HG03565 (cell line): Measurements from ENCODE around the gene CXCL14.

Source experiments
- ATAC-seq: cut with Tn5 transposase; IDR thresholded peaks from one replicate; pipeline ENCODE4 v1.9.1; 2021; ENCODE audit warnings: mild to moderate bottlenecking, moderate library complexity; ENCODE audit not compliant: unreplicated experiment

Gene CXCL14

GRCh38 chr5:135596788-135597187, 18.0 kb upstream of the CXCL14 start:
- ATAC-seq, result no peak

DNA sequence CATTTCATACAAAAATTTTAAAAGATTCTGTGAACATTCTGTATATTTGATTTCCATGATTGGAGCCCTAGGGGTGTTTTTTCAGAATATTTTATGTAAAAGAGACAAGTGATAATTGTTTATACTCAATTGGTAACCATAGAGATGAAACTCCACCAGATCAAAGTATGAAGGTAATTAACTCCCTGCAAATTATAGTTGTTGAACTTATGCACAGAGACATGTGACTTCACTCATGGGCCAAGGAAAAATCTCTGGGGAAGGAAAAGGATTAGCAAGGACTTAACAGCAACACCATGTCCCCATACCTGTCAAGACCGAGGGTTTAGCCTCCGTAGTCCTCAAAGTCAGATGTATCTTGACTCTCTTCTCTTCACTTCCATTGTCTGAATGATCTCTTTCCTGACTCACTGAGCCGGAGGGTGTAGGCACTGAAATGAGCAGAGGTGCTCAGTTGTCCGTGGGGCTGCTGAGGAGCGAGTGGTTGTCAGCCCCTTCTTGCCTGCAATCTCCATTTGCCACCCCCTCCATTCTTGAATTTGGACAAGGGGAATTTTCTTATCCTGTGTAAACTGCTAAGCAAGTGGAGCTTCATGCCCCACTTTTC, 17.5 kb upstream of the CXCL14 start:
- ATAC-seq, result no peak

- no peak for ATAC-seq
Observed at GRCh38 chr5:135594416-135594960, 15.7 kb upstream of the CXCL14 start.

DNA sequence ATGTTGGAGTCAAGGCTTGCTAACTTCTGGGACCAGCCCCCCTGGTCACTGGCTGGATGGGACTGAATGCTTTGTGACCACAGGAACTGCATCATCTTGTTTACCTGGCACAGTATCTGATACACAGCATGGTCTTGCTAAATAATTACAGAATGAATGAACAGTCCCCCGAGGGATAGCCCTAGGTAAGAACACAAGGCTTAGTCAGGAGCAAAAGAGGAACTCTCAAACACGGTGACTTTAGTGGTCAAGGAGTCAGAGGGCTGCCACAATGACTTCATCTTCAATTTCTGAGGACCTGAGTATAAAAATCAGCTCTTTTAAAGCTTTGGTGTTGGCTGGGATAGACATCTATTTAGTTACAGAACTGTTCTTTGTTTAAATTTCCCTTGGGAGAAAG, 15.1 kb upstream of the CXCL14 start:
- ATAC-seq, result no peak

- no peak for ATAC-seq
Observed at GRCh38 chr5:135593141-135593540, 14.3 kb upstream of the CXCL14 start.

DNA sequence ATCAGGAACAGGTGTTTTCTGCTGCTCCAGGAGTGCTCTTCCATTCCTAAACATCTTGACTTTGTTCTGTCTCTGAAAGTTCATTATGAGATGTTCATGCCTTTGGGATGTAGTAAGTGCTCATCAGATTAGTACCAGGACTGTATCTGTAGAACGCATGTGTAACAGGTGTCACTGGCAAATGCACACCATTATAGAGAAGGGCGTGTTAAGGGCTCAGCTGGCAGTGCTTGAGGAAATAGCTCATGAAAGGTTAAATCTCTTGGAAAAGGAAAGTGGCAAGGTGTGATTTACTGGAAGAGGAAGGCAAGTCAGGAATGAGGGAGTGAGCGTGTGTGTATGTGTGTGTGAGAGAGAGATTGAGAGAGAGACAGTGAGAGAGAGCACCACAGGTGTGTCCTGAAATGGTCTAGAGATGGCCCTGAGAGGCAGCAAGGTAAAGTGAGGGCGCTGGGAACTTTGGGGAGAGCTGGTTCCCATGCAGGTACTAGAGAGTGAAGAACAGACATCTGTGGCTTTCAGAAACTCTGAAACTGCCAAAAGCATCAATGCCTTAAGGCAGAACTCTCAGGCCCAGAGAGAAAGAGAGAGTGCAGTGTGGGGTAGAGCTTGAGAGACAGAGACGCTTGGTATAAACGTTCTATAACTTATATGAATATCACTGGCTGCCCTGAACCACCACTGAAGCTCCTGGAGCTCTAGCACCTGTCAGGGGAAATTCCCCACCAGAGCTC, 13.7 kb upstream of the CXCL14 start:
- no peak for ATAC-seq

GRCh38 chr5:135591277-135591676, 12.5 kb upstream of the CXCL14 start:
- ATAC-seq, result no peak

GRCh38 chr5:135589152-135589551, 10.4 kb upstream of the CXCL14 start:
- ATAC-seq, result no peak

GRCh38 chr5:135587721-135588663, 9.2 kb upstream of the CXCL14 start:
- ATAC-seq, result no peak

- ATAC-seq, result no peak
Observed at GRCh38 chr5:135584918-135585317, 6.1 kb upstream of the CXCL14 start.

- ATAC-seq, result no peak
Observed at GRCh38 chr5:135584276-135584675, 5.5 kb upstream of the CXCL14 start.

DNA sequence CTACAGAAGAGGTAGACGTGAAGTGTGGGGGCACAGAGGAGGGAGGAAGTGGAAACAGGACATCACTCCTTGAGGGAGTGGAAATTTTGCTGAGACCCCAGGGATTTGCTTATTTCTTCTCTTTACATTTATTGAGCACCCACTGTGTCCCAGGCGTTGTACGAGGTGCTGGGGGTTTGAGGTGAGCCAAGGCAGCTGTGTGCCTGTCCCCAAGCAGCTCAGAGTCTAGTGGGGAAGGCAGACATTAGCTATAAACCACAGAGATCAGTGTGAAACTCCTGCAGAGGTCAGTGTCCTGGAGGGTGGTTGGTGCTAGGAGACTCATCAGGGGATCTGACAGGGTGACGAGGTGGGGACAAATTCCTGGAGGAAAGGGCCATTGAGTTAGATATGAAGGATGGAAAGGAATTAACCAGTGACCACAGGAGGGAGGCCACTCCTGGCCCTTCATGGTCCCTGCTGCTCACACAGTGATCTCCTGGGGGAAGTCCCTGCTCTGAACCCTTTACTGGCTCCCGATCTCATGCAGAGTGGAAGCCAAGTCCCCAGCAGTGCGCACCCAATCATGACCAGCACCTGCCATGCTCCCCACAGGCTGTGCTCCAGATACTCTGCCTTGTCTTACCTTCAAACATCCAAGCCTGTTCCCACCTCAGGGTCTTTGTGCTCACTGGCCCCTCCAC, 3.4 kb upstream of the CXCL14 start:
- ATAC-seq, result no peak

DNA sequence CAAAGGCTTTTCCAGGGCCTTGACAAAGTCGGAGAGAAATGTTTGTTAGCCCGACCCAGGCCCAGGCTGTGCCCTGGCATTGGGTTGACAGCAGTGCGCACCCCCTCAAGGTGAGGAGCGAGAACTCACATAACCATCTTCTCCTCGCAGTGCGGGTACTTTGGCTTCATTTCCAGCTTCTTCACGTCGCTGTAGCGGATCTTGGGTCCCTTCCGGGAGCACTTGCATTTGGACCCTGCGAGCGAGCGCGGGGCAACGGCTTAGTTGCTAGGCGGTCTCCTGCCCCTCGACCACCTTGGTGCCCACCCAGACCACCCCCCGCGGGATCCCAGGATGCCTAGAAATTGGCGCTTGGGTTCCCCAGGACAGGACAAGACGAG, 496 bp downstream of the CXCL14 start:
- no peak for ATAC-seq

DNA sequence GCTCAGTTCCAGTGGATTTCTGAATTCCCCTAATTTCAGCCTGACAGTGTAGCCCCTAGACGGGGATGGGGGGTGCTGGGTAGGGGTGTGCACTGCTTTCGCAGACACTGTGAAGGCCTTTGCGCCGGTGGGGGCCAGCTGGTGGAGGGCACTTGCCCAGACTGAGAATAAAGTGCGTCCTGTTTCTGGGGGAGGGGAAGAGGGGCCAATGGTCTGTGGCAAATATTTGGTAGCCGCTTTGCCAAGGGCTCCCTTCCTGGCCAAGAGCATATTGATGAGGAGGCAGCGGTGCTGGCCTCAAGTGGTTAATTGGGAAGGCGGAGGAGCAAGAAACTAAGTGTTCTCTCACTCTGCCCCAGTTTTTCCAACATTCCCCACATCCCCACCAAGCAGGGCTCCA, 1.4 kb downstream of the CXCL14 start:
- no peak for ATAC-seq

DNA sequence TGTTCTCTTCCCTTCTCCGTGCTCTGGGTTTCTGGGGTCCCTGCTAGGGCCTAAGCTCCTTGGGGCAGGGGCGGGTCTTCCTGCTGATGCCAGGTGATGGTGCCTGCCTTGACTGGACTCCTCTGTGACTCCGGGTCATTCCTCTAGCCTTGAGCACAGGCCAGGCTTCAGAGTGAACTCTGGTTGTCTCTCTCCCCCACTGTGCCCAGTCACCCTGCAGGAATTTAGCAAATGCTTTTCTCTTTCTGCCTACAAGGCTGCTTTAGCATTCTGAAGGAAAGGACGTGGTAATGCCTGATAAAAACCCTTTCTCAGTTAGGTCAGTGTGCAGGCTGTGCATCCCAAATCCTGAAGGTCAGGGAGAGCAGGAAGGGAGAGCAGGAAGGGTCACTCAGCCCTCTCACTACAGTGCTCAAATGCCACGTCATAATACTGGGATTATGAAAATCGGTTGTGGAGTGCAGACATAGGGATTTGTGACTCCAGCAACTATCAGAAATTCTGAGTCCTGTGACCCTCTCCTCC, 2.7 kb downstream of the CXCL14 start:
- ATAC-seq, result no peak

GRCh38 chr5:135574493-135574892, 4.3 kb downstream of the CXCL14 start:
- ATAC-seq, result no peak

DNA sequence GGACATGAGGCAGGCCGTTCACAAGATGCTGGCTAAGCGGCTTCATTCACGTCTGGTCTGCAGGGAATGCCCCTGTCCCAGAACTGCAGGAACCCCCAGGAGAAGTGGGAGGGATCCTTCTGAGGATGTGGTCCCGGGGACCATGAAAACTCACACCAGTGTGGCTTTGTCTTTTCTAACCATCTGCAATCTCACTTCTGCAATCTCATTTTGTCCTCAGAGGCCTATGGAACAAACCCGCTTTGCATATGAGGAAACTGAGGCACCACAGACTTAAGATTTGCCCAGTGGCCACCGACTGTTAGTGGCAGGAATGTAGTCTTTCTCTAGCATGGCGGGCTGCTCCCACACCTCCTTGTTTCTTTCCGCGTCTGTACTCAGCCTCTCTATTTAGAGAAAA, 6.9 kb downstream of the CXCL14 start:
- no peak for ATAC-seq

GRCh38 chr5:135571066-135571609, 7.7 kb downstream of the CXCL14 start:
- ATAC-seq, result no peak

GRCh38 chr5:135570453-135570764, 8.4 kb downstream of the CXCL14 start:
- no peak for ATAC-seq

DNA sequence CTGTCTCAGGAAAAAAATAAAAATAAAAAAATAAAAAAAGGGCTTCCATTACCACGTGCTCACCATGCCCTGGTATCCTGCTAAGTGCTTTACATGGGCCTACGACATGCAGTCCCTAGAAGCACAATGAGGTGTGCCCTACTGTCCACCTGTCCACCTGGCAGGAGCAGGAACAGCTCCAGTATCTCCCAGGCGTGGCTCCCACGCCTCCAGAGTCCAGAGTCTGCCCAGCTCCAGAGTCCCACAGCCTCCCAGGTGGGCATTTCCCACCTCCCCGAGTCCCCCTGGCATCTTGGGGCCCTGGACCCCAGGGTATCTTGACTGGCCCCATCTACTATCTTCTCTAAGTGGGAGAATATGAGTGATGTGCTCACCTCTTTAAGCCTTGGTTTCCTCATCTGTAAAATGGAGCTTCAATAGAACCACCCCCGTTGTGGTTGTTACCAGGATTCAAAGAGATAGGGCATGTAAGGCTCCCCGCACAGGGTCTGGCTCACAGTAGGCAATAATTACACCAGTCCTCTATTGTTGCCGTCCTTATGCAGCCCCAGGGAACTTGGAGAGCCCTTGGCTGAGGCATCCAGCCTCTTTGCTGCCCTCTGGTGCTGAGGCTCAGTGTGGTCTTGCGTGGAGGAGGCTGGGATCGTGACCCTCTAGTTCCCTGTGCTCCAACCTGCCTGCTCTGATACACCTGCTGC, 8.9 kb downstream of the CXCL14 start:
- ATAC-seq, result no peak
